ENCODE measurements around the gene CALCOCO2. TPM values are rescaled to one million over a fixed set of nuclear protein-coding genes. Genes with fewer than 3 reads are reported as not detected.

The CALCOCO2 gene
- total and polyA plus RNA-seq, 2 experiments from 2014 or later, result 14.4 to 16.3 TPM

GRCh38 chr17:48800626-48801217 lies 30.1 kb upstream of the CALCOCO2 start (continued):
- TF ChIP-seq ETS1 (IDR thresholded peaks at IDR 0.05), result no peak
- no peak for TF ChIP-seq ZNF114 (CRISPR knock-in tag; IDR thresholded peaks at IDR 0.05)
- TF ChIP-seq ZNF462 (CRISPR knock-in tag; IDR thresholded peaks at IDR 0.05), result no peak

GRCh38 chr17:48804936-48805411 lies 25.9 kb upstream of the CALCOCO2 start:
- Histone ChIP-seq H3K27ac (ENCODE audit: low read depth) (no peak overlapping the region), H3K27me3 (ENCODE audit: insufficient read depth) (no peaks in the 10 kb centered on the region), H3K4me3 (peak overlapping the region; percentile 30), H4K20me1 (replicated peaks; ENCODE audit: insufficient read depth) (no peaks in the 10 kb centered on the region), H3F3A (replicated peaks; ENCODE audit: low read depth) (no peaks in the 10 kb centered on the region), H2AFZ (peak overlapping the region; percentile 72), H3K4me1 (ENCODE audit: insufficient read depth) (peaks cover 6% of the 10 kb centered on the region; the same call in 1 of the 2 replicates), H3K79me2 (replicated peaks; ENCODE audit: insufficient read depth) (no peaks in the 10 kb centered on the region), H3K36me3 (ENCODE audit: insufficient read depth) (no peaks in the 10 kb centered on the region), H3K9me2 (ENCODE audit: insufficient read depth) (no peaks in the 10 kb centered on the region), H3K4me2 (peak overlapping the region; percentile 64)
- H3K4me3 Mint-ChIP-seq, result peak overlapping the region; percentile 45
- peaks cover 3% of the 10 kb centered on the region for H3K27me3 Mint-ChIP-seq (ENCODE audit: insufficient read depth, low read depth, poor library complexity)
- TF ChIP-seq CTCF (conservative IDR thresholded peaks at IDR 0.05; ENCODE audit: low read depth in 2 of 2) (peak; percentile 94), ZNF114 (CRISPR knock-in tag; IDR thresholded peaks at IDR 0.05) (no peak)
- peak; percentile 93 for DNase-seq (ENCODE audit: low spot score)
- peaks cover 9% of the 10 kb centered on the region; the same call in 2 of the 3 replicates for H3K4me1 Mint-ChIP-seq
- no peaks in the 10 kb centered on the region for H3K36me3 Mint-ChIP-seq (ENCODE audit: low read depth)
- H3K9me3 Mint-ChIP-seq, result no peaks in the 10 kb centered on the region
- no peak overlapping the region for H3K27ac Mint-ChIP-seq
- ATAC-seq, result peak; percentile 99
